CD4-positive, alpha-beta T cell treated with Interleukin-15 for 4 hours (primary cell): ENCODE data around the gene PLEKHA5.
"Not testable (repeated sequence)": the region's sequence is repeated elsewhere in the genome, so short reads cannot be mapped to it uniquely, and the experiment has no call there.

ENCODE experiments used
- DNase-seq: peaks from one replicate; pipeline ENCODE4 v3.0.0-alpha.2; 2020; ENCODE audit warnings: low spot score

PLEKHA5 gene

GRCh38 chr12:19169222-19169621 is 39.7 kb downstream of the PLEKHA5 start:
- no peak for DNase-seq

- not testable (repeated sequence) for DNase-seq
Measured at GRCh38 chr12:19170286-19170685, 40.8 kb downstream of the PLEKHA5 start.

GRCh38 chr12:19171731-19172130 is 42.2 kb downstream of the PLEKHA5 start:
- DNase-seq = no peak

- no peak for DNase-seq
Measured at GRCh38 chr12:19177754-19178153, 48.2 kb downstream of the PLEKHA5 start.

GRCh38 chr12:19179986-19180385 is 50.5 kb downstream of the PLEKHA5 start:
- DNase-seq = no peak

- DNase-seq = peak; percentile 3
Measured at GRCh38 chr12:19181666-19182426, 52.3 kb downstream of the PLEKHA5 start.

GRCh38 chr12:19183121-19183838 is 53.7 kb downstream of the PLEKHA5 start:
- no peak for DNase-seq

- DNase-seq = no peak
Measured at GRCh38 chr12:19185262-19185929, 55.9 kb downstream of the PLEKHA5 start.

GRCh38 chr12:19186722-19187661 is 57.5 kb downstream of the PLEKHA5 start:
- peak; percentile 3 for DNase-seq

- no peak for DNase-seq
Measured at GRCh38 chr12:19189522-19189921, 60.0 kb downstream of the PLEKHA5 start.

GRCh38 chr12:19190292-19191031 is 60.9 kb downstream of the PLEKHA5 start:
- DNase-seq = no peak

GRCh38 chr12:19191089-19191488 is 61.6 kb downstream of the PLEKHA5 start:
- DNase-seq = no peak

- DNase-seq = no peak
Measured at GRCh38 chr12:19191563-19191962, 62.0 kb downstream of the PLEKHA5 start.

- no peak for DNase-seq
Measured at GRCh38 chr12:19192710-19193109, 63.2 kb downstream of the PLEKHA5 start.

GRCh38 chr12:19194963-19195362 is 65.4 kb downstream of the PLEKHA5 start:
- DNase-seq = no peak

- no peak for DNase-seq
Measured at GRCh38 chr12:19196959-19197630, 67.6 kb downstream of the PLEKHA5 start.

GRCh38 chr12:19198272-19198671 is 68.7 kb downstream of the PLEKHA5 start:
- no peak for DNase-seq

GRCh38 chr12:19199332-19199731 is 69.8 kb downstream of the PLEKHA5 start:
- no peak for DNase-seq

GRCh38 chr12:19200261-19200660 is 70.7 kb downstream of the PLEKHA5 start:
- no peak for DNase-seq

- no peak for DNase-seq
Measured at GRCh38 chr12:19201661-19202060, 72.1 kb downstream of the PLEKHA5 start.

GRCh38 chr12:19203013-19203412 is 73.5 kb downstream of the PLEKHA5 start:
- DNase-seq = no peak
